DND-41 (cell line): ENCODE results near the gene CMC2.

Experiments used
- EZH2 ChIP-seq: IDR thresholded peaks from 3 replicates; pipeline ENCODE4 v1.6.1; 2012; ENCODE audit warnings: borderline replicate concordance, low read depth, mild to moderate bottlenecking, moderate library complexity, low read length, inconsistent platforms; ENCODE audit not compliant: severe bottlenecking
- TF ChIP-seq, protein P1 (sequence below): IDR thresholded peaks from 2 replicates; pipeline ENCODE4 v1.5.1; 2012; ENCODE audit warnings: borderline replicate concordance, low read length, moderate library complexity, mild to moderate bottlenecking; ENCODE audit not compliant: poor library complexity, severe bottlenecking; ENCODE audit errors: extremely low read depth

GRCh38 chr16:81026429-81026828 lies 19.7 kb upstream of the CMC2 start:
- no peak for TF ChIP-seq EZH2
- TF ChIP-seq, protein P1, sequence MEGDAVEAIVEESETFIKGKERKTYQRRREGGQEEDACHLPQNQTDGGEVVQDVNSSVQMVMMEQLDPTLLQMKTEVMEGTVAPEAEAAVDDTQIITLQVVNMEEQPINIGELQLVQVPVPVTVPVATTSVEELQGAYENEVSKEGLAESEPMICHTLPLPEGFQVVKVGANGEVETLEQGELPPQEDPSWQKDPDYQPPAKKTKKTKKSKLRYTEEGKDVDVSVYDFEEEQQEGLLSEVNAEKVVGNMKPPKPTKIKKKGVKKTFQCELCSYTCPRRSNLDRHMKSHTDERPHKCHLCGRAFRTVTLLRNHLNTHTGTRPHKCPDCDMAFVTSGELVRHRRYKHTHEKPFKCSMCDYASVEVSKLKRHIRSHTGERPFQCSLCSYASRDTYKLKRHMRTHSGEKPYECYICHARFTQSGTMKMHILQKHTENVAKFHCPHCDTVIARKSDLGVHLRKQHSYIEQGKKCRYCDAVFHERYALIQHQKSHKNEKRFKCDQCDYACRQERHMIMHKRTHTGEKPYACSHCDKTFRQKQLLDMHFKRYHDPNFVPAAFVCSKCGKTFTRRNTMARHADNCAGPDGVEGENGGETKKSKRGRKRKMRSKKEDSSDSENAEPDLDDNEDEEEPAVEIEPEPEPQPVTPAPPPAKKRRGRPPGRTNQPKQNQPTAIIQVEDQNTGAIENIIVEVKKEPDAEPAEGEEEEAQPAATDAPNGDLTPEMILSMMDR, result no peak
